ENCODE data around the gene TMEM120B.

Gene TMEM120B

DNA sequence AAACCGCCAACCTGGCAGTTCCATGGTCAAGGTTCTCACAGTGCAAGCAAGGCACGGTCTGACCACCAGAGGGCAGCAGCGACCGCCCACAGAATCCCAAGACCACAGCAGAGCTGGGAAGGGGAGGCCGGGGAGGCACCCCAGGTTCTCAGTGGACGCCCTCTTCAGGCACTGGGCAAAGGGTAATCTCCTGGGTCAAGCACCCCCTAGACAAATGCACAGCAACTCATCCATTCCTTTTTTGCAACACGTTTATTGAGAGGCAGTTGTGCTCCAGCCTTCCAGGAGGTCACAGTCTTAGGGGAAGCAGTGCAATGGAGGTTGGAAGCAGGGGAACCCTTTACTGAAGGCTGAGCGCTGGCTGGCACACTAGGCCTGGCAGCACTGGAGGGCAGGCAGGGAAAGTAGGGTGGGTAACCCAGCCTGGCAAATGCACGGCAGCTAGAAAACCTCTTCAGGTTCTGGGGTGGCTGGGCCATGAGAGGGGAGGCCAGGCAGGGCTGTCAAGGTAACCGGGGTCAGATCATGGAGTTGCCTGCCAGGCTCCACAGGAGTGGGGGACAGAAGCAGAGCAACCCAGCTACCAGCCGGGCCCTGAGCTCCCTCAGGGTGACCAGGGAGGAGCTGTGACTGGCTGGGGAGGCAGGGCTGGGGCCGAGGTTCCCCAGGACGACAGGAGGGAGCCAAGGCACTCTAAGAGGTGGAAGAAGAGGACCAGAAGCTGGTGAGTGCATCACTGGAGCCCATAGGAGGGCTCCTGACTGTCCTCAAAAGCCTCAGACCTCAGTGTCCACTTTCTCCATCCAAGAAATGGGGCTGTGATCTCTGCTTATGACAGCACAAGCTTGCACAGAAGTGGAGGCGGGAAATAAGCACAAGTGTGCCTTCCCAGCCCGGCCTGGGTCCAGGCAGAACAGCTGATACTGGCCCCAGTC lies 82.7 kb downstream of the TMEM120B start:
- DNase-seq (ENCODE audit: insufficient read length, low spot score) (no peak), FAIRE-seq (peak; percentile 83)
- 0 out of 2 replicates have a peak, but pooled peaks have one; percentile 9 for TF ChIP-seq POLR2A (IDR thresholded peaks at IDR 0.05; ENCODE audit: low read depth, low read length)
- TF ChIP-seq POLR2AphosphoS5 (IDR thresholded peaks at IDR 0.05; ENCODE audit: low read depth, low read length): peak; percentile 42
- no peak for TF ChIP-seq TAF1 (IDR thresholded peaks at IDR 0.05; ENCODE audit: low read depth, low read length)

DNA sequence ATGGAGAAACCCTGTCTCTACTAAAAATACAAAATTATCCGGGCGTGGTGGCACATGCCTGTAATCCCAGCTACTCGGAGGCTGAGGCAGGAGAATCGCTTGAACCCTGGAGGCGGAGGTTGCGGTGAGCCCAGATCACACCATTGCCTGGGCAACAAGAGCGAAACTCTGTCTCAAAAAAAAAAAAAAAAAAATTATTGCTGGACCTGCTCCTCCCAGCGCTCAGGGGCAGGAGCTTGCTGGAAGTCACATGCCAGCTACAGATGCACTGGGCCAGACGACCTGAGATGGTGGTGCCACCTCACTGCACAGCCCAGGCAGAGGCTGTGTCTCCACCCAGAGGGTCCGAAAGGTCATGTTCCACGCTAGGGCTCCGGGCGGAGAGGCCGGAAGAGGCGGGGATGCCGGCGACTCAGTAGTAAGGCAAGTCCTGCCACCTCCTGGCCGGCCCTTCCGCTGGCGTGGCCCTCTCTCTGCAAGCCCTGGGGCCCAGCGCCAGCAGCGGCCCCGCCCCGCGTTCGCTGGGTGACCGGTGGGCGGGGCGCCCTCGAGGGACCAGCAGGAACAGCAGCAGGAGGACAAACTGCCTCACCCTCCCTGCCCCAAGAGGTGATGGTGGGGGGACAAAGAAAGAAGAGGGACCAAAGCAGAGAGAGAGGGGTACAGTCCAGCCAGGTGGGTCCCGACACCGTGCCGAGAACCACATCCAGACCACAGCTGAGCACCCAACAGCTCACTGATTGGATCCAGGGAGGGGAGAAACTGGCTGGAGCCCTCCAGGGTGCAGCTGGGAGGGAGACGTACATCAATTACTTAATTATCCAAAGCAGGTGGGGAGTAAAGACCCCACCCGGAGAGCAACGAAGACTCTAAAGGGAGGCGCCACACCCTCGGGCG lies 84.6 kb downstream of the TMEM120B start:
- DNase-seq (ENCODE audit: insufficient read length, low spot score) (no peak), FAIRE-seq (no peak)
- TF ChIP-seq POLR2A (IDR thresholded peaks at IDR 0.05; ENCODE audit: low read depth, low read length) (no peak; the same call in 1 of the 2 replicates), POU2F2 (IDR thresholded peaks at IDR 0.05; ENCODE audit: low read depth, low read length) (no peak), PAX5 (IDR thresholded peaks at IDR 0.05; ENCODE audit: insufficient read depth, low read length, severe bottlenecking) (no peak), POLR2AphosphoS5 (IDR thresholded peaks at IDR 0.05; ENCODE audit: low read depth, low read length) (no peak), TAF1 (IDR thresholded peaks at IDR 0.05; ENCODE audit: low read depth, low read length) (no peak), SPI1 (IDR thresholded peaks at IDR 0.05; ENCODE audit: low read depth, low read length) (no peak)

DNA sequence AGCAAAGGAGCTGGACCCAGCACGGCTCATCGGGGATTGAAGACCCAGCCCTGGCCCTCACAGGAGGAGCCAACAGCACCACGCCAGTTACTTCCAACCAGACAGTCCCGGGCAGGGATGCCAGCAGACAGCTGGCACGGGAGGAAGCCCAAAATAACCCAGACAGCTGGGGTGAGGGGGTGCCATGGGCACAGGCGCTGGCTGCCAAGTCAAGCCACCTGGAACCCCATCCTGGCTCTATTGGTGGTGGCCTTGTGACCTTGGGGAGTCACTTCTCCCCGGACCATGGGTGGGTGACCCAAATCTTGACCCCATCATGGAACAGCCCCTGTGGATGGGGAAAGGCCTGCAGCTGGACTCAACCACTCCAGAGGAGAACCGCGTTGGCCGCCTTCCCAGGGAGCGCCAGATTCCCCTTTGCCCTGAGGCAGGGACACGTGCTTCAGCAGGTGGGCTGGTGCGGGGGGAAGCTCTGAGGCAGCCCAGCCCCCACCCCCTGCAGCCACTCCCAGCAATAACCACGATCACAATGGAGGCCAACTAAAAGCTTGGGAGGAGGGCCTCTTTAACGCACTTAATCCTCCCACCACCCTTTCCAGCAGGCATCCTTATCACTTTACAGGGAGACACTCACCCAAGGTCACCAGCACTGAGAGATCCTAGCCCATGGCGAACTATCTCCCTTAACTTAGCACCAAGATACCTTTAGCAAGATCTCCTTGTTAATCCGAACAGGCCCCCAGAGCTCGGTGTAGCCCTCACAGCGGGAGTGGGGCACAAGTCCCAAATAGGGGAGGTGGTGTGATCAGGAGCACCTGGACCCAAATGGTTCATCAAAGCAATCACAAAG lies 85.6 kb downstream of the TMEM120B start:
- TF ChIP-seq PAX5 (IDR thresholded peaks at IDR 0.05; ENCODE audit: insufficient read depth, low read length, severe bottlenecking) (no peak), POLR2AphosphoS5 (IDR thresholded peaks at IDR 0.05; ENCODE audit: low read depth, low read length) (no peak), TAF1 (IDR thresholded peaks at IDR 0.05; ENCODE audit: low read depth, low read length) (no peak), POU2F2 (IDR thresholded peaks at IDR 0.05; ENCODE audit: low read depth, low read length) (no peak), POLR2A (IDR thresholded peaks at IDR 0.05; ENCODE audit: low read depth, low read length) (no peak; the same call in 1 of the 2 replicates), SPI1 (IDR thresholded peaks at IDR 0.05; ENCODE audit: low read depth, low read length) (no peak)
- FAIRE-seq: no peak
- DNase-seq (ENCODE audit: insufficient read length, low spot score): no peak

DNA sequence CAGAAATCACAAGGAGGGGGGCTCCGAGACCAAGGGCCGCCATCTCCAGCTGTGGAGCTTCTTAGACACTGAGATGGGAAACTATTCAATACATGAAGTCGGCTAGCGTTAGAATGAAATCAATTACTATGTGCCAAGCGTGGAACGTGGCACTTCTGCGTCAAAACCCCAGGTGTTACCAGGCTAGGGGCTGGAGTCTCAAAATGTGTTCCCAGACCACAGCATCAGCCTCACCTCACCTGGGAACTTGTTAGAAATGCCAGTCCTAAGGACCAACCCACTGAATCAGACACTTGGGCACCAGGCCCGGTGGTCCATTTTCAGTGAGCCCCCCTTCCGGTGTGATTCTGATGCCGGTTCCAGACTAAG lies 86.2 kb downstream of the TMEM120B start:
- FAIRE-seq: no peak
- no peak for TF ChIP-seq POLR2A (IDR thresholded peaks at IDR 0.05; ENCODE audit: low read depth, low read length)
- no peak for TF ChIP-seq POLR2AphosphoS5 (IDR thresholded peaks at IDR 0.05; ENCODE audit: low read depth, low read length)
- no peak for TF ChIP-seq TAF1 (IDR thresholded peaks at IDR 0.05; ENCODE audit: low read depth, low read length)
- TF ChIP-seq POU2F2 (IDR thresholded peaks at IDR 0.05; ENCODE audit: low read depth, low read length): no peak
- no peak for TF ChIP-seq PAX5 (IDR thresholded peaks at IDR 0.05; ENCODE audit: insufficient read depth, low read length, severe bottlenecking)
- no peak for TF ChIP-seq SPI1 (IDR thresholded peaks at IDR 0.05; ENCODE audit: low read depth, low read length)
- no peak for DNase-seq (ENCODE audit: insufficient read length, low spot score)

DNA sequence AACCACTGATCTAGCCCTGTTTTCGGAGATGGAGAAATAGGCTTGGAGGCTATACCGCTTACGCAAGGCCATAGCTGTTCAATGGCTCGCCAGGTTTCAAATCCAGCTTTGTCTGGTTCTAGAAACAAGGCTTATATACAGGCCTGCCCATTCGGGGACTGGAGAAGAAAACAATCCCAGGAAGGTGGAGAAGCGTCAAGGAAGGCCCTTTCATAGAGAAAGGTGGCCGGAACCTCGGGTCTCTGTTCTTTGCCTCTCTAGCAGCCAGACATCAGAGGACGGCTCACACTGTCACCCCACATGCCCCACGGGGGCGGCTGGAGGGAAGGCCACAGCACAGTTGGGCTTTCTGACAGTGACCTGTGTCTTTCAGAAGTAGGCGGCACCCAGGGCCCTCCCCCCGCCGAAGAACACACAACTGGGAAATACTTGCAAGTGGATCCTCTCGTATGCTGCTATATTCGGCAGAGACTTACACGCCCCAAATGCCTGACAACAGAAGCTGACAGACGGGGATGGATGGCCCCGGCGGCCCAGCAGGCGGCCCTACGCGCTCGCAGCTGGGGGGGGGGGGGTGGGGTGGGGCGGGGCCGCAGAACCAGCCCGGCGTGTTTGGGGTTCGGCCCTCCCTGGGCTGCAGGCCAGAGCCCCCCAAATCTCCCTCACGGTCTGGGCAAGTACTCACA lies 86.7 kb downstream of the TMEM120B start:
- TF ChIP-seq SPI1 (IDR thresholded peaks at IDR 0.05; ENCODE audit: low read depth, low read length) (no peak), POLR2AphosphoS5 (IDR thresholded peaks at IDR 0.05; ENCODE audit: low read depth, low read length) (no peak), PAX5 (IDR thresholded peaks at IDR 0.05; ENCODE audit: insufficient read depth, low read length, severe bottlenecking) (no peak), POU2F2 (IDR thresholded peaks at IDR 0.05; ENCODE audit: low read depth, low read length) (no peak), POLR2A (IDR thresholded peaks at IDR 0.05; ENCODE audit: low read depth, low read length) (no peak), TAF1 (IDR thresholded peaks at IDR 0.05; ENCODE audit: low read depth, low read length) (no peak)
- DNase-seq (ENCODE audit: insufficient read length, low spot score): no peak
- no peak for FAIRE-seq

DNA sequence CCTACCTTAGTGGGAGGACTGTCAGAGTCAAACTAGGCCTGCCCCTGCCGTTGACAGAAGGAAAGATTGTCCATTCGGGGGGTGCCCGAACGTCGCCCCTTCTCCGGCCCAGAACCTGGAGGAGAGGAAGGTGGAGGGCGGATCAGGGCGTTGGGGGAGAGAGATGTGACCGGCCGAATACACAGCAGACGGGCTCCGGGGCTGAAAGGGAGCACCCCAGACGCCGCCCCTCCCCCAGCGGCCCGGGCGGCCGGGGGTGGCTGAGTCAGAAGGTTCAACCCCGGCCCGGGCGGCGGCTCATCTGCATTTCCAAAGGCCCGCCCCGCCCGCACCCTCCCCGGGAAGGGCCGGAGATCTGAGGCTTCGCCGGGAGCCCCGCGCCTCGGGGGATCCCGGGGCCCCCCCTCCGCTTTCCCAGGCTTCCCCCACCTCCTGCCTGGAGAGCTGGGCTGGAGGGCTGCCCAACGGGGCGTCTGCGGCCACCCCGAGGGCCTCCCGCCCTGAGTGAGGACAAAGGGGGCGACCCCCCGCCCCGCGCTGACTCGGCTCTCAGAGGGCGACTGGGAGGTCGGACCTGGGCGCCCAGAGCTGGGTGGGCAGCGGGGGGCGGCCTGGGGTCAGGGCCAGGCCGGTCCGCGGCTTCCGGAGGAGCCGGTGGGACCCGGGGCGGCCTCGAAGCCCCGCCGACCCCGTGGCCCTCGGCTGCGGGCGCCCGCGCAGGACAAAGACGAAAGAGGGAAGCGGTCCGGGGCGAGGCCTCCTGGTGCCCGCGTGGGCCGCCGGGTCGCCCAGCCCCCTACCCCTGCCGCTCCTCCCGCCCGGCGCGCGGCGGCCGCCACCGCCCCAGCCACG lies 87.5 kb downstream of the TMEM120B start:
- DNase-seq (ENCODE audit: insufficient read length, low spot score) (peak; percentile 79), FAIRE-seq (peak; percentile 76)
- TF ChIP-seq TAF1 (IDR thresholded peaks at IDR 0.05; ENCODE audit: low read depth, low read length) (no peak), POU2F2 (IDR thresholded peaks at IDR 0.05; ENCODE audit: low read depth, low read length) (peak; percentile 68), SPI1 (IDR thresholded peaks at IDR 0.05; ENCODE audit: low read depth, low read length) (peak; percentile 31; the same call in 1 of the 2 replicates), POLR2AphosphoS5 (IDR thresholded peaks at IDR 0.05; ENCODE audit: low read depth, low read length) (0 out of 2 replicates have a peak, but pooled peaks have one; percentile 28), POLR2A (IDR thresholded peaks at IDR 0.05; ENCODE audit: low read depth, low read length) (peak; percentile 51; the same call in 1 of the 2 replicates), PAX5 (IDR thresholded peaks at IDR 0.05; ENCODE audit: insufficient read depth, low read length, severe bottlenecking) (no peak)

DNA sequence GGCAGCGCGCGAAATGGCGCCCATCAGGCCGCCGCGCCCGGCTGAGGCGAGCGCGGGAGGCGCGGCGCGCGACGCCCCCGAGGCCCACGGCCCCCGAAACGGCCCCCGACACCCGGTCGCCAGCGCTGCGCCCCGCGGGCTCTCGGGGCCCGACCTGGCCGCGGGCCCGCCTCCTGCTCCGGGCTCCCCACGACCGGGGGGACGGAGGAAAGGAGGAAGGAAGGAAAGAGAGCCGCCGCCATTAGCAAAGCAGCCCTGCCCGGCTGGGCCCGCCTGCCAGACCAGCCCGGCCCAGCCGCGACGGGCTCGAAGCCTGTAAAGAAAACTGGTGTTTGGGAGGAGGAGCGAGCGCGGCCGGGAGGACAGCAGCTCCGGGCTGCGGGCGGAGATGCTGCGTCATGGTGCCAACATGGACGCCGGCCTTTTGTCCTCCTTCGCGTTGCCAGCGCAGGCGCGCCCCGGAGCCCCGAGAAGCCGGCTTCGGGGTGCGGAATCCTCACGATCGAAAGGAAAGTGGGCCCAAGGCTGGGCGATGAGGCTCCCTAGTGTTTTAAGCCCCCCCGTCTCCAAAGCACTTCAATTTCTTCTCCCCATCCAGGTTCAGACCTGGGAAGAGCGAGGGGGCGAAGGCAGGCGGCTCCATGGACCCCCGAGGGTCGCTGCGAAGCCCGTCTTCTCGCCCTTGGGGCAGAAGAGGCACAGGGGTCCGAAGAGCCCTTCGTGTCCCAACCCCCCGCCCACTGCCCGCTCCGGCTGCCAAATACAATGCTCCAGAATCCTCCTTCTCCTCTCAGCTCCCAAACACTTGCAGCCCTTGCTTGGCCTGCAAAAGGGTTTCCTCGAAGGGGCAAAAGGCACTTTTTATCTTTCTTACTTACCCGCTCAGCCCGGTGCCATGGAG lies 88.4 kb downstream of the TMEM120B start:
- DNase-seq (ENCODE audit: insufficient read length, low spot score): no peak
- peak; percentile 82 for FAIRE-seq

More for the DNA sequence above, 88.4 kb downstream of the TMEM120B start:
- TF ChIP-seq PAX5 (IDR thresholded peaks at IDR 0.05; ENCODE audit: insufficient read depth, low read length, severe bottlenecking) (no peak), TAF1 (IDR thresholded peaks at IDR 0.05; ENCODE audit: low read depth, low read length) (peak; percentile 47), POLR2A (IDR thresholded peaks at IDR 0.05; ENCODE audit: low read depth, low read length) (peak; percentile 87), POLR2AphosphoS5 (IDR thresholded peaks at IDR 0.05; ENCODE audit: low read depth, low read length) (peak; percentile 77)
